HG03196 (cell line): ENCODE data around the gene ZFP57.

Source experiments
- ATAC-seq: cut with Tn5 transposase; IDR thresholded peaks from one replicate; pipeline ENCODE4 v1.9.1; 2021; ENCODE audit not compliant: unreplicated experiment

The ZFP57 gene

DNA sequence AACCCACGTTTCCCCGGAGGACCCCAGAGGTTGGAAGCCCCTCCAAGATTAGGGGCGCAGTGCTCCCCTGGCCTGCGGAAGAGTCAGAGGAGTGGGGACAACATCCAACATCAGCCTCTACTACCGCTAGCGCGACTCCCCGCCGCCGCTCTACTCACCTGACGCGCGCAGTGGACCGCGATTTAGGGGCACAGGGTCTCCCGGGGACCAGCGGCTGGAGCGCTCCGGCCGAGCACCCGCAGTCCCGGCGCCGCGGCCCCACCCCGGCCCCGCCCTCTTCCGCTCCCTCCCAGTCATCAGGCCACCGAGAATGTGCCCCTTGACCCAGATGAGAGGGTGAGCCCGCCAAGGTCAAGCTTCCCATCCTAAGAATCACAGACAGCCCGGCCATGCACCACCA, at the start of gene ZFP57:
Gene ZFP57, minus strand, starts transcription at position 249 of the 400 bp plus-strand sequence. CDS start 4,149 bp downstream, outside the sequence.
- ATAC-seq: no peak

DNA sequence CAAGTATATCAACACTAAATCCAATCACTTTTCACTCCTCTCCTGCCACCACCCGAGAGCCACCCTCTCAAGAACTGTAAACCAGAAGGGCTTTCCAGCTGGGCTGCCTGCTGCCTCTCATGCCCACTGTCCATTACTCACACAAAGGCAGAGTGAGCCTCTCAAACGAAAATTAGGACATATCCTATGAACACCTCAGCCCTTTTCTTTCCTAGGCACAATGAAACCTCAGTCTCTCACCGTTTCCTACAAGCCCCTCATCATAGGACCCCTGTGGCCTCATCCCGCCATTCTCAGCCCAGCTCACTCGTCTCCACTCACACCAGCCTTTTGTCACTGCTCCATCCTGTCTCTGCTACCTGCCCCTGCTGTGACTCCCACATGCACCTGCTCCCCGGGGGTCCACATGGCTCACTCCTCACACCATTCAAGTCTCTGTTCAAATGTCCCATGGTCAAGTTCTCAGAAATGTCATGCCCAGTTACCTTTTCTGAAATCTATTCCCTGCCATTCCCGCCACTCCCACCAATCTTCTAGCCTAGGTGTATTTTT, 49.7 kb upstream of the ZFP57 start:
- no peak for ATAC-seq

DNA sequence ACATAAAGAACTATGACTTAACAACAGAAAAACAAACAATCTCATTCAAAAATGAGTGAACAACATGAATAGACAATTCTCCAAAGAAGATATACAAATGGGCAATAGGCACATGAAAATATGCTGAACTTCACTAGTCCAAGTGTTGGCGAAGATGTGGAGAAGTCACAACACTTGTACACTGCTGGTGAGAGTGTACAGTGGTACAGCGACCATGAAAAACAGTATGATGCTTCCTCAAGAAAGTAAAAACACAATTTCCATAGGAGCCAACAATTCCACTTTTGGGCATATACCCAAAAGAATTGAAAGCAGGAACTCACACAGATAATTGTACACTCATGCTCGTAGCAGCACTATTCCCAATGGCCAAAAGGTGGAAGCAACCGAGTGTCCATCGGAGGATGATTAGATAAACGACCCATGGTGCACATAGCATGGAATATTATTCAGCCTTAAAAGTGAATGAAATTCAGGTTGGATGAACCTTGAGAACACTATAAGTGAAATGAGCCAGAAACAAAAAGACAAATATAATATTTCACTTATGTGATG, 48.9 kb upstream of the ZFP57 start:
- ATAC-seq: no peak

DNA sequence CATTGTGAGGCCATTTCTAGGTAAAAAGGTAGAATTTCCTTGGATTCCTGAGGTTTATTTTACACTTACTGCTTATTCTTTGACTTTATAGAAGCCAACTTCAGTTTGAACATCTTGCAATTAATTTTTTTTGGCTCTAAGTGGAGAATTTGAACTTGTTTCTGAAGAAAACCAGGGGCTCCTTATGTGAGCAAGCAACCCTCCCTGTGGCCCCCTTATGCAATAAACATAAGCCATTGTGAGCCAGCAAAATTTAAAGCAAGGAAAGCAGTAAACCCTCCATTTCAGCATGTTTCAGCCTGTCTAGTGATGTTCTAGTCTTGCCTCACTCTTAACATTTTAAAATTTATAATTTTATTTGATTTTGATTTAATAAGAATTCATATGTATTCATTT, 47.9 kb upstream of the ZFP57 start:
- ATAC-seq: no peak

DNA sequence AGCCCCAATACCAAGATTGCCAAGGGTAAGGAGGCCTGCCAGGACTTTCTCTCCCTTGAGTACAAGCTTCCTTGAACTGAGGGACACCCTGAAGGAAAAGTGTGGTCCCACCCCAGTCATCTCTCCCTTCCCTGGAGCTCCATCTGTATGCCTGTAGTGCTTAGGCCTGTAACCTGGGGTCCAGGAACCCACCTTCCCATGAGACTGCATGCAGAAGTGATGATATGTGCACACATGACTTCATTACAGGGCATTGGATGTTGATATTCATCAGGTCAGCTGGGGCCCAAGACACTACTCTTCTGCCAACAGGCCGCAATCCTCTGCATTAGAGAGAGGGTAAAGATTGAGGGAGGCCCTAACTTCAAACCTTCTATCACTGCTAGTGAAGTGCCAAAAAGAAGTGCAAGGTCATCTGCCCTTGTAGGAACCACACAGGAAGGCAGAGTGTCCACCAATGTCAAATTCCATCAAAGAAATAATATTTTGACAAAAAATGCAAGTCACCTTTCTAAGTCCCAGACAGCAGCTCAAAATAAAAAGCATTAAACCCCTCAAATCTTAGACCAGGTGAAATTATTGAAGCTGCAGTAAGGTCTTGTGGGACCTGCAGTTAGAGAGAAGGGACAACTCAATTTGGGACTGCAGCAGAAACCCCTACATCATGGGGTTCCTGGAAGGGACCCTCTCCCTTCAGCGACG, 47.4 kb upstream of the ZFP57 start:
- no peak for ATAC-seq

DNA sequence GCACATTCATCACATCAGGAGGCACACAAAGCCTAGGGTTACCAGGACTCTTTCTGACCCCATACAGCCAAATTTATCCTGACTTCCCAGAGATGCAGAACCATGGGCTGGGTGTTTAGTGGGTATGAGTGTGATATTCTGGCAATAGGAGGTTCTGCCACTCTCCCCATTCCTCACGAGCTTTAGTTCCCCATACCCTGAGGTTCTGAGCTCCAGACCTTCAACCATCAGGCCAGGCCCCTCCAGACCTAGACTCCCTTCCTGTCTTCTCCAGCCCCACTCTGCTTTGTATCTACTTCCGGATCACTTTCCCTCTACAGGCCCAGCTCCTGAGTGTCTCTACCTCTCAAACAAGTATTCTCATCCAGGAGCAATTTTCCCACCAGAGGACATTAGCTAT, 46.7 kb upstream of the ZFP57 start:
- no peak for ATAC-seq

DNA sequence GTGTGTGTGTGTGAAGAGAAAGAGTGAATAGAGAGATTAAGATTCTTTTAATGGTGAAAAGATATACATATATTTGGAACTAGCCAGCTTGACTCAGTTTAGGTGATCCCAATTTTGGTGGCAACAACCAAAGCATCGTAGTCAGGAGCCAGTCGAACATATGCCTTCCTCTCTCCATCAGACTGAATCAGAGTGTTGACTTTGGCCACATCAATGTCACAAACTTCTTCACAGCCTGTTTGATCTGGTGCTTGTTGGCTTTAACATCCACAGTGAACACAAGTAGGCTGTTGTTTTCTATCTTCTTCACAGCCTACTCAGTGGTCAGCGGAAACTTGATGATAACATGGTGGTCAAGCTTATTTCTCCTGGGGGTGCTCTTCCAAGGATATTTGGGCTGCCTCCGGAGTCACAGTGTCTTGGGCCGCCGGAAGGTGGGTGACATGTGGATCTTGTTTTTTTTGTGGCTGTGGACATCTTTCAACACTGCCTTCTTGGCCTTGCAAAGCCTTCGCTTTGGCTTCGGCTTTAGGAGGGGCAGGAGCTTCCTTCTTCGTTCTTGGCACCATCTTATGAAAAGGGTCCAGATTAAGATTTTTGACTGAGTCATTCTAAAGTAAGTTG, 45.7 kb upstream of the ZFP57 start:
- ATAC-seq: no peak

DNA sequence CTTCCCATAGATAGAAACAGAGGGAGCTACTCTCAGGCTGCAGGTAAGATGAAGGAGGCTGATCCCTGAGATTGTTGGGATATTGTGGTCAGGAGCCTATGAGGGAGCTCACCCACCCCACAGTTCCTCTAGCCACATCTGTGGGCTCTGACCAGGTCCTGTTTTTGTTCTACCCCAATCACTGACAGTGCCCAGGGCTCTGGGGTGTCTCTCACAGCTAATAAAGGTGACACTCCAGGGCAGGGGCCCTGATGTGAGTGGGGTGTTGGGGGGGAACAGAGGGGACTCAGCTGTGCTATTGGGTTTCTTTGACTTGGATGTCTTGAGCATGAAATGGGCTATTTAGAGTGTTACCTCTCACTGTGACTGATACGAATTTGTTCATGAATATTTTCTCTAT, 45.0 kb upstream of the ZFP57 start:
- ATAC-seq: no peak

DNA sequence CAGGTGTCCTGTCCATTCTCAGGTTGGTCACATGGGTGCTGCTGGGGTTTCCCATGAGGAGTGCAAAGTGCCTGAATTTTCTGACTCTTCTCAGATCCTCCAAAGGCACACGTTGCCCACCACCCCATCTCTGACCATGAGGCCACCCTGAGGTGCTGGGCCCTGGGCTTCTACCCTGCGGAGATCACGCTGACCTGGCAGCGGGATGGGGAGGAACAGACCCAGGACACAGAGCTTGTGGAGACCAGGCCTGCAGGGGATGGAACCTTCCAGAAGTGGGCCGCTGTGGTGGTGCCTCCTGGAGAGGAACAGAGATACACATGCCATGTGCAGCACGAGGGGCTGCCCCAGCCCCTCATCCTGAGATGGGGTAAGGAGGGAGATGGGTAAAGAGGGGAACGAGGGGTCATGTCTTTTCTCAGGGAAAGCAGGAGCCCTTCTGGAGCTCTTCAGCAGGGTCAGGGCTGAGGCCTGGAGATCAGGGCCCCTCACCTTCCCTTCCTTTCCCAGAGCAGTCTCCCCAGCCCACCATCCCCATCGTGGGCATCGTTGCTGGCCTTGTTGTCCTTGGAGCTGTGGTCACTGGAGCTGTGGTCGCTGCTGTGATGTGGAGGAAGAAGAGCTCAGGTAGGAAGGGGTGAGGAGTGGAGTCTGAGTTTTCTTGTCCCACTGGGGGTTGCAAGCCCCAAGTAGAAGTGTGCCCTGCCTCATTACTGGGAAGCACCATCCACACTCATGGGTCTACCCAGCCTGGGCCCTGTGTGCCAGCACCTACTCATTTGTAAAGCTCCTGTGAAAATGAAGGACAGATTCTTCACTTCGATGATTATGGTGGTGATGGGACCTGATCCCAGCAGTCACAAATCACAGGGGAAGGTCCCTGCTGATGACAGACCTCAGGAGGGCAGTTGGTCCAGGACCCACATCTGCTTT, 44.3 kb upstream of the ZFP57 start:
- no peak for ATAC-seq

DNA sequence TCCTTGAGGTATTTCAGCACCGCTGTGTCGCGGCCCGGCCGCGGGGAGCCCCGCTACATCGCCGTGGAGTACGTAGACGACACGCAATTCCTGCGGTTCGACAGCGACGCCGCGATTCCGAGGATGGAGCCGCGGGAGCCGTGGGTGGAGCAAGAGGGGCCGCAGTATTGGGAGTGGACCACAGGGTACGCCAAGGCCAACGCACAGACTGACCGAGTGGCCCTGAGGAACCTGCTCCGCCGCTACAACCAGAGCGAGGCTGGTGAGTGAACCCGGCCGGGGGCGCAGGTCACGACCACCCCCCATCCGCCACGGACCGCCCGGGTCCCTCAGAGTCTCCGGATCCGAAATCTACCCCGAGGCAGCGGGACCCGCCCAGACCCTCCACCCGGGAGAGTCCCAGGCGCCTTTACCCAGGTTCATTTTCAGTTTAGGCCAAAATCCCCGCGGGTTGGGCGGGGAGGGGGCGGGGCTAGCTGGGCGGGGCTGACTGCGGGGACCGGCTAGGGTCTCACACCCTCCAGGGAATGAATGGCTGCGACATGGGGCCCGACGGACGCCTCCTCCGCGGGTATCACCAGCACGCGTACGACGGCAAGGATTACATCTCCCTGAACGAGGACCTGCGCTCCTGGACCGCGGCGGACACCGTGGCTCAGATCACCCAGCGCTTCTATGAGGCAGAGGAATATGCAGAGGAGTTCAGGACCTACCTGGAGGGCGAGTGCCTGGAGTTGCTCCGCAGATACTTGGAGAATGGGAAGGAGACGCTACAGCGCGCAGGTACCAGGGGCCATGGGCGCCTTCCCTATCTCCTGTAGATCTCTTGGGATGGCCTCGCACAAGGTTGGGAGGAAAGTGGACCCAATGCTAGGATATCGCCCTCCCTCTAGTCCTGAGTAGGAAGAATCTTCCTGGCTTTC, 43.0 kb upstream of the ZFP57 start:
- peak; percentile 24 for ATAC-seq

DNA sequence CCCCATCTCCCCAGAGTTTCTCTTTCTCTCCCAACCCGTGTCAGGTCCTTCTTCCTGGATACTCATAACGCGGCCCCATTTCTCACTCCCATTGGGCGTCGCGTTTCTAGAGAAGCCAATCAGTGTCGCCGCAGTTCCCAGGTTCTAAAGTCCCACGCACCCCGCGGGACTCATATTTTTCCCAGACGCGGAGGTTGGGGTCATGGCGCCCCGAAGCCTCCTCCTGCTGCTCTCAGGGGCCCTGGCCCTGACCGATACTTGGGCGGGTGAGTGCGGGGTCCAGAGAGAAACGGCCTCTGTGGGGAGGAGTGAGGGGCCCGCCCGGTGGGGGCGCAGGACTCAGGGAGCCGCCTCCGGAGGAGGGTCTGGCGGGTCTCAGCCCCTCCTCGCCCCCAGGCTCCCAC, 42.3 kb upstream of the ZFP57 start, which contains the start of gene HLA-F:
Gene HLA-F, plus strand, starts transcription at position 173 of the 404 bp plus-strand sequence. Its CDS starts 30 bp downstream, at position 203.
- ATAC-seq: peak; percentile 86

DNA sequence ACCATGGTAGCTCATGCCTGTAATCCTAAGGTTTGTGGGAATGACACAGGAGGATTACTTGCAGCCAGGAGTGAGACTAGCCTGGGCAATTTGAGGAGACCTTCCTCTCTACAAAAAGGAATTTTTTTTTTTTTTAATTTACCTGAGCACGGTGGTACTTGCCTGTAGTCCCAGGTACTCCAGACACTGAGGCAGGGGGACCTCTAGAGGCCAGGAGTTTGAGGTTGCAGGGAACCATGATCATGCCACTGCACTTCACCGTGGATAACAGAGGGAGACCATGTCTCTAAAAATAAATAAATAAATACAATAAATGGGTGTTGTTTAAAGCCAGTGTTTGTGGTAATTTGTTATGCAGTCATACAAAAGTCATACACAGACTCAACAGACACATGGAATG, 39.9 kb upstream of the ZFP57 start:
- ATAC-seq: no peak

DNA sequence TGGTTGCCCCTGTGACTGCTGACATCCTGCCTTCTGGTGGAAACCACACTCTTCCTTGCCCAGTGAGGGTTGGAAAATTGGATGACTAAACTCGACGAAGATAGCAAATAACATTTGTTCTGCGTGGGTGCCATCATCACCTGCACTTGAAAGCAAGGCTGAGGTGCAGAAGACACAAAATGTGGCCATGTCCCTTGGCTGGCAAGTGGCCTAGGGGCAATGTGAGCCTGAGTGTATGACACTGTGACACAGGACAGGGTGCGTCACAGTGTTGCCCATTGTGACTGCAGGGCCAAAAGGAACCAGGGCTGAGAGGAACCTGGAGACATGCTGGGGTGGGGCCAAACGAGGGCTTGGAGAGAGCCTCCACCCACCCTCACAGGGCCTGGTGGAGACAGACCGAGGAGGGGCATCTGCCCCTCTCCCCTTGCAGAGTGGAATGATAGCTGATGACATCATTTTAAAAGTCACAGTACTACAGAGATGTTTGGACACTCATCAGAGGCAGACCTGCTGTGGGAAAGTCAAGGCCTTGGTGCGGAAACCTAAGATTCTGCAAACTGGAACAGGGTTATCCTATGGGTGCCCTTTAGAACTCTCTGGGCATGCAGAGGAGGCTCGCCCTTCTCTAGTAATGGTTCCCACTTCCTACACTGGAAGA, 29.5 kb upstream of the ZFP57 start:
- ATAC-seq: no peak

DNA sequence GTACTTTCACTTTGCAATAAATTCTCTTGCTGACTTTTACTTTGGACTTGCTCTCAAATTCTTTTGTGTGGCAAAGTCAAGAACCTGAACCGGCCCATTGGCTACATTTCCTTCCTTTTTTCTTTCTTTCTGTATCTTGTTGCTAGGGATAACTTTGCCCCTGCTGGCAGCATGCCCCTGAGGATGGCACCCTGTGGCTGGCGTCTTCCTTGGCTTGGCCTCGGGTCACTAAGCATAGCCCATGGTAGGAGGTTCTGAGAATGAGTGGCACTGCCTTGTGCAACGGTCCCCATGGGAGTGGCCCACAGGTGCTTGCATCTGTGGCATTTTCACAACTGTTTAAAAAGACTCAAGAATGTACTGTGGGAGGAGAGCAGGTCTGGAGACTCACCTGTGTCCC, 28.2 kb upstream of the ZFP57 start:
- no peak for ATAC-seq

DNA sequence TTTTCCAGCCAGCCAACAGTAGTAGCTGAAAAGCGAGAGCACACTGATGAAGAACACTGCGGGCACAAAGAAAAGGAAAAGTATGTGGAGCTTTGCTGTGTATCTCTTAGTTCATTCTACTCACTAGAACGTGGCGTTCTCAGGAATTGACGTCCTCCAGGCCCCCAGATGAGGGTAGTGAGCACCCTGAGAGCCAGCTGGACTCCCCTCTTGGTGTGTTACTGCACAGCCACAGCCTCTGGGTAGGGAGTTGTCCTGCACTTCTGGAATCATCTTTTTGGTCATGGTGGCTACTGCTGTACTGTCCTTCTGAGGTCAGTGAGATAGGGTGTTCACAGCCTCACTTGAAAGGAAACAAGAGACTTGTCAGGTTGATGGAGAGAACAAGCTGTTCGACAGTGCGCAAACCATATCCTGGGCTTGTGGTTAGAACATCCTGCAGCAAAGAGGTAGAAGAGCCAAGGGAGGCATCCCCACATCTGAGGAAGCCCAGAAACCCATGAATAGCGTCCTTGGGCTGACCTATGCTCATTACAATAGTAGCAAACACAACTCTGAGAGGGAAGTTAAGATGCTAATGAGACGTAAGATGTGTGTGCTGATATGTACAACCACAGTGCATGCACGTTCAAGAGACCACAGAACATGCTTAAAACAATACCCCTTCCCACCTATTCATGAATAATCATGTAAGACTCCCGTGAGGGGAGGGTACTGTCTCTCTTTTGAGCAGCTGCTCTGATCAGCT, 27.7 kb upstream of the ZFP57 start:
- no peak for ATAC-seq

DNA sequence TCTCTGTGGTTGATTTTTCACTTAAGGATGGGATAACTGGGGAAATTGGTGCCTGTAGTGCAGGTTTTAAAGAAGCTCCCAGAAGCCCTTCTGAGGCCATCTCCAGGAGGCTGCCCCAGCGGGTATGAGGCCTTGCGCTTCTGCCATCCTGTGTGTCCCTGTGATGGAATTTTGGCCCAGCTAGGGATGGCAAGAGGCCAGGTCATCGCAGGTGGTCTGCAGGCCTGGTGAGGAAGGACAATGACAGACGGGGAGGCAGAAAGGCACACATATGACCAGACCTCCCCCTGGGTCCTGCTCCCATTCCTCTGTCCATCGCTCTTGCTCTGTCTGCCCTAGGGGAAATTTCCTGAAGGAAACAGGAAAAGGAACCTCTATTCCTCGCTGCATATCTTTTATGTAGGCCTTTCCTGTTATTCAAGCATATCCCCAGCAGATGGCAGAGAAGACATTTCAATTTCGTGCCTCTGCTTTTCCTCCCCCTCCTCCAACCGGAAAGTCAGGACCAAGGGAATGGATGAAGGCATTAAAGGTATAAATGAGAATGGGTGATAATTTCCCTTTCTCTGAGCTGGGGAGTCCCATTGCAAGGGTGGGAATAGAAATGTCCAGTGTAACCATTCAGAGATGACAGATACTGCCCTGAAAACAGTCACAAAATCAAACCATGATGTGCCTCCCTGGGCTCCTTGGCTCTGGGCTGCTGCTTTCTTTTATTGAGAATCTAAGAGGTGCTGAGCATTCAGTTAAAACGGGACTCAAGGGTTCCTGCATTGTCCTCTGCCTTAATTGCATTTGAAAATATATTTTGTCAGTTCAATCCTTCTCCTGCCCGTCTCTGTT, 24.7 kb upstream of the ZFP57 start:
- no peak for ATAC-seq

DNA sequence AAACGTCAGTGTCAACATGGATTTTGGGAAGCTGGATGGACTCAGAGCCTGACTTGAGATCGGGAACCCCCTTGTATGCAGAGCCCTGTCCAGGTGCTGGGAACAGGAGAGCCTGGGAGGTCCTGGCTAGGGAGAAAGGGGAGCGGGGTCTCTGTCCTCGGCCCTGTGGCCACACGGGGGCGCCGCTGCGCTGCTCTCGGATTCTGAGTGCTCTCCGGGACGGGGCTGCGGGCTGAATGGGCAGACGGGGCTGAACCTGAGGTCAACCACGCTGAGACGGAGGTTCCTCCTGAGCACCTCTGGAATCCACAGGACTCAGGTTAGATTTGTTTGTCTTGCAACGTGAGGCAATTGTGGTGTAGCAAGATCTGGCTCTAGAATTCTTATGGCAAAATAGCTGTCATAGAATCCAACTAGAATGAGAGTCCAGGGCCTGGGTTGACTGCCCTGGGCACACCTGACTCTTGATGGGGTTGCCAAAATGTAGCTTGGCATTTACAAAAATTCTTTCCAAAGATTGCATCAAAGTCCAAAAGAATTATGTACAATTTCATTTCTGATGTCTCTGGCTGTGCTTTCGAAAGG, 21.7 kb upstream of the ZFP57 start:
- ATAC-seq: no peak
